ENCODE measurements around the gene ARHGAP28. TPM values are rescaled to one million over a fixed set of nuclear protein-coding genes. Genes with fewer than 3 reads are reported as not detected.
"Not testable (repeated sequence)": the region's sequence is repeated elsewhere in the genome, so short reads cannot be mapped to it uniquely, and the experiment has no call there.

Gene ARHGAP28
- total RNA-seq, 1 donor: 11.9 TPM

DNA sequence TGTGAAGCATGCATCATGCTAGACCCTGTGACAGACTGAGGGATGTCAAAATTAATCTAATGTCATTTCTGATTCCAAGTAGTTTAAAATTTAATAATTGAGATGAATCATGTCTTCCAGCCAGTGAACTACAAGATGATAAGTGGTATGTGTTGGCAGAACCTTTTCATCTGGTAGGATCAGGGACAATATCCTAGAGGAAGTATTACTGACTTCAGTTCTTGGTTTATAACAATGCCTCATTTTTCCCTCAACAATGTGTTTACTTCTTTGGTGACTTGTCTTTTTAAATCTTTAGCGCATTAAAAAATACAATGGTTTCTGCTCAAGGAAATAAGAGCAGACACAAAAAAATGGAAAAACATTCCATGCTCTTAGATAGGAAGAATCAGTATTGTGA is 69.4 kb downstream of the ARHGAP28 start:
- TF ChIP-seq, protein P1, sequence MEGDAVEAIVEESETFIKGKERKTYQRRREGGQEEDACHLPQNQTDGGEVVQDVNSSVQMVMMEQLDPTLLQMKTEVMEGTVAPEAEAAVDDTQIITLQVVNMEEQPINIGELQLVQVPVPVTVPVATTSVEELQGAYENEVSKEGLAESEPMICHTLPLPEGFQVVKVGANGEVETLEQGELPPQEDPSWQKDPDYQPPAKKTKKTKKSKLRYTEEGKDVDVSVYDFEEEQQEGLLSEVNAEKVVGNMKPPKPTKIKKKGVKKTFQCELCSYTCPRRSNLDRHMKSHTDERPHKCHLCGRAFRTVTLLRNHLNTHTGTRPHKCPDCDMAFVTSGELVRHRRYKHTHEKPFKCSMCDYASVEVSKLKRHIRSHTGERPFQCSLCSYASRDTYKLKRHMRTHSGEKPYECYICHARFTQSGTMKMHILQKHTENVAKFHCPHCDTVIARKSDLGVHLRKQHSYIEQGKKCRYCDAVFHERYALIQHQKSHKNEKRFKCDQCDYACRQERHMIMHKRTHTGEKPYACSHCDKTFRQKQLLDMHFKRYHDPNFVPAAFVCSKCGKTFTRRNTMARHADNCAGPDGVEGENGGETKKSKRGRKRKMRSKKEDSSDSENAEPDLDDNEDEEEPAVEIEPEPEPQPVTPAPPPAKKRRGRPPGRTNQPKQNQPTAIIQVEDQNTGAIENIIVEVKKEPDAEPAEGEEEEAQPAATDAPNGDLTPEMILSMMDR (IDR thresholded peaks at IDR 0.05; ENCODE audit: insufficient read depth, low read length): no peak
- no peak overlapping the region for H3K4me3 ChIP-seq (ENCODE audit: low read depth, low read length)

DNA sequence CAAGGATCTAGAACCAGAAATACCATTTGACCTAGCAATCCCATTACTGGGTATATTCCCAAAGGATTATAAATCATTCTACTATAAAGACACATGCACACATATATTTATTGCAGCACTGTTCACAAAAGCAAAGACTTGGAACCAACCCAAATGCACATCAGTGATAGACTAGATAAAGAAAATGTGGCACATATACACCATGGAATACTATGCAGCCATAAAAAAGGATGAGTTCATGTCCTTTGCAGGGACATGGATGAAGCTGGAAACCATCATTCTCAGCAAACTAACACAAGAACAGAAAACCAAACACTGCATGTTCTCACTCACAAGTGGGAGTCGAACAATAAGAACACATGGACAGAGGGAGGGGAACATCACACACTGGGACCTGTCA is 70.8 kb downstream of the ARHGAP28 start:
- not testable (repeated sequence) for H3K4me3 ChIP-seq (ENCODE audit: low read depth, low read length); DNase-seq (ENCODE audit: low read depth)

More for the DNA sequence above, 69.4 kb downstream of the ARHGAP28 start:
- no peak for DNase-seq (ENCODE audit: low read depth)

DNA sequence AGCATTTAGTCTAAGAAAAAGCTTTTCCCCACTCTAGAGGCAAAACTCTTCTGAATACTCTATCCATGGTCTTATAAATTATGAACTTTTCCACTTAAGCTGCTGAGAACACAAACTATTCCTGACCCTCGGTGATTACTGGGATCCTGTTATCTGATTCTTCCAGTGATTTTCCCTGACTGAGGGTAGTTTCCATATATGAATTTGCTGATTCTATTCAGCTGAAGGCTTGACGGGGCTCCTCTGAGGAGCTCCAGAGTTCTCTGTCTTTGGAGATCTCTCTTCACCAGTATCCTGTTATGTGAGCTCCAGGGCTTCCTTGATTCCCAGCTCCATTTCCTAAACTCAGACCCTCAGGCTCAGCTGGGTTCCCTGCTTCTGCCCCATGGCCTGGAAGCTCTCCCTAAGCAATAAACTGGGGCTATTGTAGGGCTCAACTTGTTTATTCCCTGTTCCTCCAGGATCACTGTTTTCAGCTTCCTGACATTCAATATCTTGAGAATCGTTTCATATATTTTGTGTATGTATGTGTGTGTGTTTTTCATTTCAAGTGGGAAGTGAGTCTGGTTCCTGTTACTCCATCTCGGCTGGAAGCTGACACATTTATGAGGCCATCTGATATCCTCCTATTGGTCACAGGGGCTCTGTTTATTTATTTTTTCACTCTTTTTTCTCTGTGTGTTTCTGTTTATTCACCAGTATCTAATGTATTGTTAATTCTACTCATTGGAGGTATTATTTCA is 78.2 kb downstream of the ARHGAP28 start:
- no peak for DNase-seq (ENCODE audit: low read depth)
- TF ChIP-seq, protein P1 (IDR thresholded peaks at IDR 0.05; ENCODE audit: insufficient read depth, low read length): no peak
- no peak overlapping the region for H3K4me3 ChIP-seq (ENCODE audit: low read depth, low read length)

DNA sequence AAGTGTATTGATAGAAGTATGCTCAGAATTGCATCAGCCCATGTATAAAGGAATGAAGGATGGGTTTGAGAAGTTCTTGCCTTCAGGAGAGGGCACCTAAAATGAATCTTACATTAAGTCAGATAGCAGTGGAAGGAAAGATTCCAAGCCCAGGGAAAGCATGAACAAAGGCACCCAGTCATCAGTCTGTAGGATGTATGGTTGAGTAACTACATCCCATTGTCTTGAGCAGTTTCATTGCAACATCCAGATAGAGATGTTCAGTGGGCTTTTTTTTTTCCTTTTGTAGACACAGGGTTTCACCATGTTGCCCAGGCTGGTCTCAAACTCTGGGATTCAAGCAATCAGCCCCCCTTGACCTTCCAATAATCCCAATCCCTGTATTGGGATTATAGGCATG is 80.7 kb downstream of the ARHGAP28 start:
- peak; percentile 52 for DNase-seq (ENCODE audit: low read depth)
- H3K4me3 ChIP-seq (ENCODE audit: low read depth, low read length): no peak overlapping the region
- TF ChIP-seq, protein P1 (IDR thresholded peaks at IDR 0.05; ENCODE audit: insufficient read depth, low read length): no peak

DNA sequence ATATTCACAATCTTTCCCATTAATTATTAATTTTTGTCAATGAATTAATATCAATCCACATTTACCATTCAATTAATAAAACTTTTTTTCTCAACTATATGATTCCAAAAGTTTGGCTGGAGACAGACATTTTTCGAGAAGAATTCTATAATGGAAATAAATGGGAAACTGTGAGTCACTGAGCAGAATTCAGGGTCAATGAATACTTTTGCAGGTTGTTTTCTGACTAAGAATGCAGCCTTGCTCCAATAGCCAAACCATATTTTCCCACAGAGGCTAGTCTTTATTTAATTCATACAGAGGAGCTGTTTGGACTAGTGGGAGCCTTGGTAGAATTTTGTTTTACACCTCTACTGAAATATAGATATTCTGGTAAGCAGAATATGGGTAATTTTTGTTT is 82.3 kb downstream of the ARHGAP28 start:
- TF ChIP-seq, protein P1 (IDR thresholded peaks at IDR 0.05; ENCODE audit: insufficient read depth, low read length): no peak
- H3K4me3 ChIP-seq (ENCODE audit: low read depth, low read length): no peak overlapping the region
- peak; percentile 15 for DNase-seq (ENCODE audit: low read depth)

DNA sequence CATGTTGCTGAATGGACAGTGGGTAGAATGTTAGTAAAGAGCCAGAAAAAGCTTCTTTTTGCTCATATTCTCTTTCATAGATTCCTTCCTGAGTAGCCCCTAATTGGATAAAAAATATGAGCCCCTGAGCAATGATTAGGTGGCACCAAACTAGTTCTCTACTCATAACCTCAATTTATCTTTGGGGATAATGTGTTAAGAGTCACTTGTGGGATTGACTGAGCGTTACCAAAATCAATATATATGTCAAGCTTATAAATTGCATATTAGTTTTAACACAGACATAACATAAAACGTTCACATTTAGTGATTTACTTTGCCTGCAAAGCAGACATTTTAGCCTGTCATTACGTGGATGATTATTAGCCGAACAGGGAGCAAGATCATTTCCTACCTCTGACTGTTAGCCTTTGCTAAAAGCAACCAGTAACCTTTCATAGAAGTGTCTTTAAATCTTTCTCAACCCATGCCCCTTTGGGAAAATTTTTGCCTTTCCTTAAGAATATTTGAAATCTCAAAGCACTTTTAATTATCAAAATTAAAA is 85.4 kb downstream of the ARHGAP28 start:
- TF ChIP-seq, protein P1 (IDR thresholded peaks at IDR 0.05; ENCODE audit: insufficient read depth, low read length): no peak
- no peak overlapping the region for H3K4me3 ChIP-seq (ENCODE audit: low read depth, low read length)
- DNase-seq (ENCODE audit: low read depth): no peak

DNA sequence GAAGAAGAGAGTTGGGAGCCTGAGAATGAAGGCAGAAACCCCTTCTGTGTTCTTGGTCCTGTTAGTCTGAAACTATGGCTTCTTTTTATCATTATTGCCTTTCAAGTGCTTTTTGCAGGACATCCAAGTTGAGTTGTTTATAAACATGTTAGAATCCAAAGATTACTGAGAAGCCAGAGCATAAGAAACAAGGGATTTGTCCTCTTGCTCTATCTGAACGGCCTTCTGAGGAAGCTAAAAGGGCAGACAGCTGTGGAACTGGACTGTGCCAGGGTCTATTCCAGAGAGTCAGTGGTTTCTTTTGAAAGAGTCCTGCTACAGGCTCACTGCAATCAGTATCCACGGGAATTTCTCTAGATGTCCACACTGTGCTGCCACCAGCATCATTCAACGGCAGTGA is 86.6 kb downstream of the ARHGAP28 start:
- no peak overlapping the region for H3K4me3 ChIP-seq (ENCODE audit: low read depth, low read length)
- TF ChIP-seq, protein P1 (IDR thresholded peaks at IDR 0.05; ENCODE audit: insufficient read depth, low read length): no peak
- DNase-seq (ENCODE audit: low read depth): no peak

Measured in fibroblast of the aortic adventitia (primary cell).